Hepatocyte (in vitro differentiated cells): ENCODE data around the gene GABRP. TPM values are rescaled to one million over a fixed set of nuclear protein-coding genes. Genes with fewer than 3 reads are reported as not detected.

ENCODE experiments used
- DNase-seq: peaks from one replicate; pipeline ENCODE4 v3.0.0-alpha.2; 2016; ENCODE audit warnings: low spot score
- H2AFZ ChIP-seq: fragments of 200-600 bp; sonication (generic); 2 replicates; pipeline ENCODE4 v1.6.0; 2016; ENCODE audit warnings: antibody characterized with exemption, mild to moderate bottlenecking
- H3K27ac ChIP-seq: fragments of 200-600 bp; sonication (generic); 2 replicates; pipeline ENCODE4 v1.5.1; 2016; ENCODE audit warnings: mild to moderate bottlenecking
- H3K27me3 ChIP-seq: fragments of 200-600 bp; sonication (generic); 2 replicates; pipeline ENCODE4 v1.6.1; 2016
- H3K36me3 ChIP-seq: fragments of 200-600 bp; sonication (generic); replicated peaks from 2 replicates; pipeline ENCODE4 v1.5.1; 2016; ENCODE audit warnings: low read depth; ENCODE audit not compliant: insufficient read depth
- H3K4me1 ChIP-seq: fragments of 200-600 bp; sonication (generic); 2 replicates; pipeline ENCODE4 v1.5.1; 2016; ENCODE audit warnings: mild to moderate bottlenecking, moderate library complexity; ENCODE audit not compliant: insufficient read depth
- H3K4me2 ChIP-seq: fragments of 200-600 bp; sonication (generic); 2 replicates; pipeline ENCODE4 v1.6.0; 2016
- H3K4me3 ChIP-seq: fragments of 200-600 bp; sonication (generic); 2 replicates; pipeline ENCODE4 v1.5.1; 2016; ENCODE audit warnings: mild to moderate bottlenecking
- H3K79me2 ChIP-seq: fragments of 200-600 bp; sonication (generic); 2 replicates; pipeline ENCODE4 v1.6.0; 2017; ENCODE audit warnings: mild to moderate bottlenecking
- H3K9me2 ChIP-seq: fragments of 200-600 bp; sonication (generic); replicated peaks from 2 replicates; pipeline ENCODE4 v1.6.0; 2017; ENCODE audit warnings: mild to moderate bottlenecking; ENCODE audit not compliant: insufficient read depth
- H3K9me3 ChIP-seq: fragments of 200-600 bp; sonication (generic); 2 replicates; pipeline ENCODE4 v1.5.1; 2016; ENCODE audit warnings: low read depth, mild to moderate bottlenecking
- H4K20me1 ChIP-seq: fragments of 200-600 bp; sonication (generic); 2 replicates; pipeline ENCODE4 v1.6.0; 2016; ENCODE audit warnings: mild to moderate bottlenecking; ENCODE audit not compliant: insufficient read depth, poor library complexity, severe bottlenecking
- EZH2 ChIP-seq: fragments of 200-600 bp; sonication (generic); IDR thresholded peaks from 2 replicates; pipeline ENCODE4 v1.6.1; 2016; ENCODE audit warnings: antibody characterized with exemption, mild to moderate bottlenecking, borderline replicate concordance
- EZH2phosphoT487 ChIP-seq: fragments of 200-600 bp; sonication (generic); IDR thresholded peaks from one replicate; pipeline ENCODE4 v1.6.1; 2018; ENCODE audit warnings: antibody characterized with exemption, mild to moderate bottlenecking, low read depth, moderate library complexity; ENCODE audit not compliant: unreplicated experiment, severe bottlenecking
- whole genome bisulfite sequencing: methylation state at CpG from one replicate; pipeline ENCODE4 v1.1.6; 2016; ENCODE audit warnings: low lambda C conversion rate; ENCODE audit errors: missing lambda C conversion rate; 5-methylcytosine and 5-hydroxymethylcytosine counted together
- polyA plus RNA-seq: library from polyadenylated mRNA; unstranded; fragments of >200 nt; fragmentation: Nextera tagmentation; extraction: Ambion mirVana; gene quantifications from 2 replicates; pipeline ENCODE4 v1.2.1, GENCODE V29; 2016
- total RNA-seq: library from RNA; depleted of rRNA; stranded (reverse); fragments of >200 nt; gene quantifications from 2 replicates; pipeline ENCODE4 v1.2.3, GENCODE V29; 2014
- TF ChIP-seq, protein P1 (sequence below): fragments of 200-600 bp; sonication (generic); IDR thresholded peaks from 2 replicates; pipeline ENCODE4 v1.5.1; 2016; ENCODE audit warnings: antibody characterized with exemption, mild to moderate bottlenecking; ENCODE audit not compliant: poor library complexity

The GABRP gene, protein sequence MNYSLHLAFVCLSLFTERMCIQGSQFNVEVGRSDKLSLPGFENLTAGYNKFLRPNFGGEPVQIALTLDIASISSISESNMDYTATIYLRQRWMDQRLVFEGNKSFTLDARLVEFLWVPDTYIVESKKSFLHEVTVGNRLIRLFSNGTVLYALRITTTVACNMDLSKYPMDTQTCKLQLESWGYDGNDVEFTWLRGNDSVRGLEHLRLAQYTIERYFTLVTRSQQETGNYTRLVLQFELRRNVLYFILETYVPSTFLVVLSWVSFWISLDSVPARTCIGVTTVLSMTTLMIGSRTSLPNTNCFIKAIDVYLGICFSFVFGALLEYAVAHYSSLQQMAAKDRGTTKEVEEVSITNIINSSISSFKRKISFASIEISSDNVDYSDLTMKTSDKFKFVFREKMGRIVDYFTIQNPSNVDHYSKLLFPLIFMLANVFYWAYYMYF
- total RNA-seq (91.4 and 94.1 TPM in 2 replicates), polyA plus RNA-seq (136 and 192 TPM in 2 replicates)

- peak within 1 kb of the TSS; percentile 34 for H3K27ac ChIP-seq
- DNase-seq = peak; percentile 35
- no peaks in the 10 kb centered on the region for H4K20me1 ChIP-seq
- H3K4me1 ChIP-seq = no peaks in the 10 kb centered on the region
- H3K27me3 ChIP-seq = no peaks in the 10 kb centered on the region
- no peak within 1 kb of the TSS for H3K4me3 ChIP-seq
- 78% methylated on average over 14 of the region's 14 CpGs for WGBS
- H3K79me2 ChIP-seq = no peaks in the 10 kb centered on the region
- no peaks in the 10 kb centered on the region for H3K9me3 ChIP-seq
- H3K4me2 ChIP-seq = no peak within 1 kb of the TSS
- H2AFZ ChIP-seq = no peak within 1 kb of the TSS
- TF ChIP-seq, protein P1, sequence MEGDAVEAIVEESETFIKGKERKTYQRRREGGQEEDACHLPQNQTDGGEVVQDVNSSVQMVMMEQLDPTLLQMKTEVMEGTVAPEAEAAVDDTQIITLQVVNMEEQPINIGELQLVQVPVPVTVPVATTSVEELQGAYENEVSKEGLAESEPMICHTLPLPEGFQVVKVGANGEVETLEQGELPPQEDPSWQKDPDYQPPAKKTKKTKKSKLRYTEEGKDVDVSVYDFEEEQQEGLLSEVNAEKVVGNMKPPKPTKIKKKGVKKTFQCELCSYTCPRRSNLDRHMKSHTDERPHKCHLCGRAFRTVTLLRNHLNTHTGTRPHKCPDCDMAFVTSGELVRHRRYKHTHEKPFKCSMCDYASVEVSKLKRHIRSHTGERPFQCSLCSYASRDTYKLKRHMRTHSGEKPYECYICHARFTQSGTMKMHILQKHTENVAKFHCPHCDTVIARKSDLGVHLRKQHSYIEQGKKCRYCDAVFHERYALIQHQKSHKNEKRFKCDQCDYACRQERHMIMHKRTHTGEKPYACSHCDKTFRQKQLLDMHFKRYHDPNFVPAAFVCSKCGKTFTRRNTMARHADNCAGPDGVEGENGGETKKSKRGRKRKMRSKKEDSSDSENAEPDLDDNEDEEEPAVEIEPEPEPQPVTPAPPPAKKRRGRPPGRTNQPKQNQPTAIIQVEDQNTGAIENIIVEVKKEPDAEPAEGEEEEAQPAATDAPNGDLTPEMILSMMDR = no peak
- H3K36me3 ChIP-seq = no peaks in the 10 kb centered on the region
- no peaks in the 10 kb centered on the region for H3K9me2 ChIP-seq
Measured at GRCh38 chr5:170783498-170784247, at the start of gene GABRP. GABRP (plus strand) TSS chr5:170783725; CDS start chr5:170788616, 4,891 bp downstream.

- Histone ChIP-seq H3K79me2 (no peaks in the 10 kb centered on the region), H3K27ac (no peak overlapping the region), H3K9me3 (no peaks in the 10 kb centered on the region), H3K4me1 (no peaks in the 10 kb centered on the region), H3K36me3 (no peaks in the 10 kb centered on the region), H2AFZ (no peak overlapping the region), H3K4me2 (no peak overlapping the region), H3K9me2 (no peaks in the 10 kb centered on the region), H3K27me3 (no peaks in the 10 kb centered on the region), H4K20me1 (no peaks in the 10 kb centered on the region), H3K4me3 (no peak overlapping the region)
- DNase-seq = no peak
- TF ChIP-seq EZH2phosphoT487 (no peak), EZH2 (no peak)
- TF ChIP-seq, protein P1 = no peak
- WGBS = 50% methylated on average over 3 of the region's 3 CpGs
Measured at GRCh38 chr5:170736966-170737365, 46.6 kb upstream of the GABRP start.

DNA sequence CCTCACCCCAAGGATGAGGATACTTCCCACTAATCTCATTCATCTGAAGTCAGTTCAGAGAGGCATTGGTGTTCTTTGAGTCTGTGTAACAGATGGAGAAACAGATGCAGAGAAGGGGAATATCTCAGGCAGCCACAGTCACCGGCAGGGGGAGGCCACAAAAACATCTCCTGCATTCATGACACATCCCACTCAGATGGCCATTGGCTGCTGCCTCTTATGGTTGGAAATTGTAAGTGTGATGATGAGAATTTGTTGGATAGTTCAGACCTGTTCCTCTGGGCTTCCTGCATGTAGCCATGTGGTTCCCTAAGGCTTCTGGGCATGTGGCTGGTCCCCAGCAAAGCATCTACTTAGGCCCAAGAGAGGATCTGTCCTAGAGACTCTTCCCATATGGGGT is 45.9 kb upstream of the GABRP start:
- TF ChIP-seq EZH2 (no peak), EZH2phosphoT487 (no peak)
- TF ChIP-seq, protein P1 = no peak
- WGBS = 75% methylated on average over 1 of the region's 1 CpG
- DNase-seq = no peak

More for the DNA sequence above, 45.9 kb upstream of the GABRP start:
- no peak overlapping the region for H3K4me3 ChIP-seq
- H3K79me2 ChIP-seq = no peaks in the 10 kb centered on the region
- no peaks in the 10 kb centered on the region for H3K9me3 ChIP-seq
- H3K4me2 ChIP-seq = no peak overlapping the region
- no peak overlapping the region for H3K27ac ChIP-seq
- H3K9me2 ChIP-seq = no peaks in the 10 kb centered on the region
- H4K20me1 ChIP-seq = no peaks in the 10 kb centered on the region
- H2AFZ ChIP-seq = no peak overlapping the region
- H3K36me3 ChIP-seq = no peaks in the 10 kb centered on the region
- H3K27me3 ChIP-seq = no peaks in the 10 kb centered on the region
- H3K4me1 ChIP-seq = no peaks in the 10 kb centered on the region
